Measurements from ENCODE around the gene DPY19L3.

- no peak for TF ChIP-seq CTCF (IDR thresholded peaks at IDR 0.05)
- TF ChIP-seq POLR2A (IDR thresholded peaks at IDR 0.05) = peak; percentile 73 to 89
These were observed at the start of gene DPY19L3 for GRCh38 chr19:32405431-32406160.

All from thyroid gland (tissue), 4 donors.